Activated CD4-positive, alpha-beta T cell treated with anti-CD3 and anti-CD28 coated beads for 48 hours (primary cell): ENCODE measurements around the gene VPS37C.
A peak's percentile ranks its signal among the peaks of the same experiment; 100 is the strongest.
"Not testable (repeated sequence)": the region's sequence is repeated elsewhere in the genome, so short reads cannot be mapped to it uniquely, and the experiment has no call there.

ENCODE experiments used
- DNase-seq: peaks from one replicate; pipeline ENCODE4 v3.0.0-alpha.2; 2020

VPS37C gene

GRCh38 chr11:61174273-61174672 lies 13.0 kb upstream of the VPS37C start:
- no peak for DNase-seq

- no peak for DNase-seq
Observed at GRCh38 chr11:61173456-61173855, 12.2 kb upstream of the VPS37C start.

- DNase-seq: no peak
Observed at GRCh38 chr11:61172888-61173287, 11.7 kb upstream of the VPS37C start.

DNA sequence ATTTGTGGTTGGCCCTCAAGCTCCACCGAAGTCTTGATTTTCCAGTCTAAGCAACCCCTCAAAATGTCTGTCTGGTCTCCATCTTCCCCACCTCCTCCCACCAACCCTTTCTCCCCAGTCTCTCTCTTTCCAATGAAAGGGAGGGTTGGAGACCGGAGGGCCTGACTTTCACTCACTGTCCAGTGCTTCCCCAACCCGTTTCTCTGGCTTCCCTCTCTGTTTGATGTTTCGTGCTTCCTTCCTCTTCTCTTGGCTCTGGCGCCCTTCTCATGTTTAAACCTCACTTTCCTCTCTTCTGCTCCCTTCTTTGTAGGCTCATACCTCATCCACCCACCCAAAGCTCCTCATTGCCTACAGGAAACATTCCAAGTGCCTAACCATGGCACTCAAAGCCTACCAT lies 11.1 kb upstream of the VPS37C start:
- no peak for DNase-seq

GRCh38 chr11:61171907-61172306 lies 10.7 kb upstream of the VPS37C start:
- DNase-seq: no peak

GRCh38 chr11:61170566-61170965 lies 9.3 kb upstream of the VPS37C start:
- DNase-seq: no peak

GRCh38 chr11:61168800-61169199 lies 7.6 kb upstream of the VPS37C start:
- no peak for DNase-seq

DNA sequence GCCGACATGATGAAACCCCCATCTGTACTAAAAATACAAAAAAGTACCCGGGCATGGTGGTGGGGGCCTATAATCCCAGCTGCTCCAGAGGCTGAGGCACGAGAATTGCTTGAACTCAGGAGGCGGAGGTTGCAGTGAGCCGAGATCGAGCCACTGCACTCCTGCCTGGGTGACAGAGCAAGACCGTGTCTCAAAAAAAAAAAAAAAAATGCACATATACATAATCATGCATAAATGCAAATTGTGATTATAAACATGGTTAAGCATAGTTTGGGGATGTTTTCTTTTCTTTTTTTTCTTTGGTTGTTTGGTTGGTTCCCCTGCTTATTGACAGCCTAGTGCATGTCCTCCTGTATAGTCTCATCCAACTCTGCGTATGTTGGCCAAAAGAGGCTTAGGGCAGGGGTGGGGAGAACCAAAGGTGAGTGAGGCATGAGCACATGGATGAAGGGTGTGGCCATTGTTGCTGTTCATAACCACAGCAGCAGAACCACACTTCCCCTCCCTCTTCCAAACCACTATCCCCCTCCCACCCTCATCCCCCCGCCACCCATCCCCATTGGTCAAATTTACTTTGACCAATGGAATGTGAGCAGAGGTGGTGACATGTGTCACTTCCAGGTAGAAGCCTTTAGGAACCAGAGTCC lies 6.9 kb upstream of the VPS37C start:
- DNase-seq: no peak

- DNase-seq: not testable (repeated sequence)
Observed at GRCh38 chr11:61166331-61166730, 5.1 kb upstream of the VPS37C start.

DNA sequence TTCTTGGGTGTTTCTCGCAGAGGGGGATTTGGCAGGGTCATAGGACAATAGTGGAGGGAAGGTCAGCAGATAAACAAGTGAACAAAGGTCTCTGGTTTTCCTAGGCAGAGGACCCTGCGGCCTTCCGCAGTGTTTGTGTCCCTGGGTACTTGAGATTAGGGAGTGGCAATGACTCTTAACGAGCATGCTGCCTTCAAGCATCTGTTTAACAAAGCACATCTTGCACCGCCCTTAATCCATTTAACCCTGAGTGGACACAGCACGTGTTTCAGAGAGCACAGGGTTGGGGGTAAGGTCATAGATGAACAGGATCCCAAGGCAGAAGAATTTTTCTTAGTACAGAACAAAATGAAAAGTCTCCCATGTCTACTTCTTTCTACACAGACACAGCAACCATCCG lies 4.6 kb upstream of the VPS37C start:
- not testable (repeated sequence) for DNase-seq

DNA sequence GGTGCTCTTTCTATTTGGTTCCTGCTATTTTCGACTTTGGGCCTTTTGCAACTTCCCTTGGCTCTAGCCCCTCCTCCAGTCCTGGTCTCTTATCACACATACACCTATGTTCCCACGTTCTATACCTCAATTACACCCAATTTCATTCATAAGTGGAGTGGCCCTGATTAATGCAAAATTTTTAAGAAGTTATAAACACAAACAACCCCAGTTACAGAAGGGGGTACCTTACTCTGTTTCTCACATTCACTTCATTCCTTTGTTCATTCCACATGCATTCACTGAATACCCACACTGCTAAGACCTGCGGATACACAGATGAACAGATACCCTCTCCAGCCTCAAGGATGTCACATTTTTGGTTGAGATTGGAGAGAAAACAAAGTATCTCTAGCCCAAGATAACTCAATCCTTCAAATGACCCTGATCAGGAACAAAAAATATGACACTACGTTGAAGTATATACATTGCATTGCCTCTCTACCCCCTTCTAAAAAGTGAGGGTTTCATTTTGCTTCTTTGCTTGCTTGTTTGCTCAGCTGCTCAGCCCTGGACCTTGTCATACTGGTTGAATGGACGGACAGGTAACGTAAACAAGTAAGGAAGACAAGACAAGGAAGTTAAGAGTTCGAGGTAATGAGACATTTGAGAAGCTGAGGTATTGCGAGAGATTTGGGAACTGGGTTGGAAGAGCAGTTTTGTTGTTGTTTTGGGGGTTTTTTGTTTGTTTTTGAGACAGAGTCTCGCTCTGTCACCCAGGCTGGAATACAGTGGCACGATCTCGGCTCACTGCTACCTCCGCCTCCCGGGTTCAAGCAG lies 3.6 kb upstream of the VPS37C start:
- DNase-seq: no peak

DNA sequence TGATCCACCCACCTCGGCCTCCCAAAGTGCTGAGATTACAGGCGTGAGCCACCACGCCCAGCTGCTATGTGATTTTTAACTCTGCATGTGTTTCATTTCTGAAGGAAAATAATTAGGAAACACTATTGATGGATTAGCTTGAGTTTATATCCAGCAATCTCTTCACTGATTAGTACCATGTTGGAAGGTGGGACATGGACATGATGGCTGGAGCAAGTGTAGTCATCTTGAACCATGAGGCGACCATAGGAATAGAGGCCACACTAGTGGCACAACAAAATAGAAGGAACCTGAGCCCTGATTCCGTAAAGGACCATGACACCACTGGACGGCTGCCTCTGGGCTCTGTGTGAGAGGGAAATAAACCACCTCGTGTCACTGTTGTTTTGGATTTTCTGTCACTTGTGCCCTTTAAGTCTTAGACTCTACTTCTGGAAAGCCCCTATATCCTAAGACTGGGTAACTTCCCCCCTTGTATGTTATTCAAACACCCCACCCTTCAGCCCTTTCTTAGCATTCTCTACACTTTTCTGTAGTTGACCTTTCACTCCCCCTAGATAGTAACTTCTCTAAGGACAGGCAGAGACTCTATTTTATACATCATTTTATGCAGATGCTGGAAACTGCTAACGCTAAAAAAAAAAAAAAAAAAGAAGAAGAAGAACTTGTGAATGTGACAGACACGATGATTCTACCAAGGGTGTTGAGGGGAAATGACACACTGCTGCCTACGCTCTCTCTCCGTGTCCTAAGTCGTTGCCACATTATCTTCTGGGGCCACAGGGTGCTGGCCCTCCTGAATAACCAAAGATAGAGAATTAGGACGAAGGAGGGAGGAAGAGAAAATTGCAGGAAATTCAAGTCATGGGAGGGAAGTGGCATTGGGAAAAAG lies 2.7 kb upstream of the VPS37C start:
- peak; percentile 17 for DNase-seq

DNA sequence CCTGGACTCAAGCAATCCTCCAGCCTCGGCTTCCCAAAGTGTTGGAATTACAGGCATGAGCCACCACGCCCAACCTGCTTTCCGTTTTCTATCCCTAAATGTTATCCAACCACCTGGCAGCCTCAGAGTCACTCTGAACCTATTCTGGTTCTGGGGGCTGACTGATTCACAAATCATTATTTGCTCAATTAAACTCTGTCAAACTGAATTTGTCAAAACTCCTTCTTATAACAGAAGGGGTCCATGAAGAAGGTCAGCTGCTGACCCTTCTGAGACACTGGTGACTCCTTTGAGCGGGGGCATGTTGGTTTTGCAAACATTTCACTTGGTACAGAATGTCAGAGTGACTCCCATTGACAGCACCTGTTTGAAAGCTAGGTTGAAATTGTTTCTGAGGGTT lies 1.8 kb upstream of the VPS37C start:
- DNase-seq: no peak

GRCh38 chr11:61162092-61162941 lies 1.1 kb upstream of the VPS37C start:
- DNase-seq: peak; percentile 62

DNA sequence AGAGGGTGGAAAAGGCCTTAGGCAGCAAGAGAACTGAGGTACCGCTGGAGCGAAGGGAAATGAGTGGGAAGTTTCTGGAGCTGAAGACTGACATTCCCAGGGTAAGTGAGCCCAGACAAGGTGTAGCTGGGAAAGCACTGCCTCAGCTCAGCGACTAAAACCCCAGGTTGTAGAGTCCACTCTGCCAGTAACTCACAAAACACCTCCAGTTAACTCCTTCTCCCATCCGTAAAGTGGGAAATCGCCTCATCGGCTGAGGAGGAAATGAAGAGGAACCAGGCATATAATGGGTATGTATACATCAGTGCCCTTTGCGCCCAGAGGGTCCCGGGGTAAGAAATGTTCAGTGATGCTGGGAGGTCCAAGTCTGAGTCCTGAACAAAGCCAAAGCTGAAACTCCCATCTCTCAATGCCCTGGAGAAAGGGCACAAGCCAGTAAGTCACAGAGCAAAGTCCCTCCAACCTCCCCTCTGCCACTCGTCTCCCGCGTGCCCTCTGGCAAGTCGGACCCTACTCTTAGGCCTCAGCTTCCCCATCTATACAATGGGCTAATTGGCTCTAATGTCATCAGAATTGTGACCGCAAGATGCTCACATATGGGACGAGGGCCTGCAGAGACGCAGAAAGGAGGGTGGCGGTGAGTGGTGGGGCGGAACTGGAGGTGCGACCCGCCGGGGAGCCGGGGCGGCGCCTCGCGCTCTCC lies 588 bp downstream of the VPS37C start:
- DNase-seq: no peak

DNA sequence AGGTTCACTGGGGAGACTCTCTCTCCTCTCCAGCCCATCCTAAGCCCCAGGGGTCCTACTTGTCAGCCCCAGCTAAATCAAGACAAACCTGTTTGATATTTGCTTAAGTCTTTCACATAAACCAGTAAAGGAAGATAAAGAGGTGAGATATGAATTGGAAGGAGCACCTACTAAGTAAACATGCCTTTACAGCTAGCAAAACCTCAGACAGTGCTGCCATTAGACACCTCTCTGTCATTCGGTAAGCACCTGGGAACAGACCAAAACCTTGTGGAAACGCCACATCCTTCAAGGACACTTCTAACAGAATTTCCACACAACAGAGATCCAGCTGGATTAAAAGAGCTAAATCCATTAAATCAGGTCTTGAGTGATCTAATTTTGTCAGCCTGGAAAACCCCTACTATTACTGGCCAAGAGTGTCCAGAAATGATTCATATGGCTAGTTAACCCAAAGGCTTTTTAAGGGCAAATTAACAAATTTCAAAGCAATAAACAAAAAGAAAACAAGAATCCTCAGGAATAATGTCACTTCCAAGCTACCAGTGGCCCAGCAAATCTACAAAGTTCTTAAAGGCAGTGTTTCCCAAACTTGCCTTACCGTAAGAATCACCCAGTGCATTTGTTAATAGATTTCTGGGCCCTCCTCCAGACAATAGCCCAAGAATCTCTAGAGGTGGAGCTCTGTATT lies 2.4 kb downstream of the VPS37C start:
- DNase-seq: no peak

DNA sequence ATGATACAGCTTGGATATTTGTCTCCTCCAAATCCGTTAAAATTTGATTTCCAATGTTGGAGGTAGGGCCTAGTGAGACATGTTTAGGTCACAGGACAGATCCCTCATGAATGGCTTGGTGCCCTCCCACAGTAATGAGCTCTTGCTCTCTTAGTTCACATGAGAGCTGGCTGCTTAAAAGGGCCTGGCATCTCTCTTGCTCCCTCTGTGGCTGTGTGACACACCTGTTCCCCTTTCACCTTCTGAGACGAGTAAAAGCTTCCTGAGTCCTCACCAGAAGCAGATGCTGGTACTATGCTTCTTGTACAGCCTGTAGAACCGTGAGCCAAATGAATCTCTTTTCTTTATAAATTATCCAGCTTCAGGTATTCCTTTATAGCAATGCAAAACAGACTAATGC lies 3.5 kb downstream of the VPS37C start:
- DNase-seq: peak; percentile 13

DNA sequence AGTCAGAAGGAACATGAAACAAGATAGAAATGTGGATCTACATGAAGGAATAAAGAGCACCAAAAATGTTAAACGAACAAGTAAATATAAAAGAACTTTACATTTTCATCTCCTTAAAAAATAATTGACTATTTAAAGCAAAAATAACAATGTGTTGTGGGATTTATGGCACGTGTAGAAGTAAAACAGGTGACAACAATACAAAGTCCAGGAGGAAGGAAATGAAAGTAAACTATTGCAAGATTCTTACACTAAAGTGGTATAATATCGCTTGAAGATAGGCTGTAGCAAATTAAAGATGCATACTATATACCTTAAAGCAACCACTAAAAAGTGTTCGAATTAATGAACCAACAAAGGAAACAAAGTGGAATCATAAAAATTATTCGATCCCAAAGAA lies 5.5 kb downstream of the VPS37C start:
- DNase-seq: no peak

- DNase-seq: no peak
Observed at GRCh38 chr11:61155312-61155711, 5.9 kb downstream of the VPS37C start.

DNA sequence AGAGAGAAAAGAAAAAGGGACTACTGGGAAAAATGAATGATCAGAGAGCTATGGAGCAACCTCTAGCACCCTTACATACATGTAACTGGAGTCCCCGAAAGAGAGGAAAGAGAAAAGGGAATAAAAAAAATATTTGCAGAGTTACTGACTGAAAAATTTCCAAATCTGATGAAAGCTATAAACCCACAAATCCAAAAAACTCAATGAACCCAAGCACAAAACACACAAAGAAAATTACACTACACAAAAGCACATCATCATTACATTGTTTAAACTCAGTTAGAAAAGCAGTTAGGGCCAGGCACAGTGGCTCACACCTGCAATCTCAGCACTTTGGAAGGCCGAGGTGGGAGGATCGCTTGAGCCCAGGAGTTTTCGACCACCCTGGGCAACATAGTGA lies 6.7 kb downstream of the VPS37C start:
- DNase-seq: no peak

- no peak for DNase-seq
Observed at GRCh38 chr11:61153593-61154095, 7.6 kb downstream of the VPS37C start.
